Measurements from ENCODE around the gene EIF2A.
"Not testable (repeated sequence)": the region's sequence is repeated elsewhere in the genome, so short reads cannot be mapped to it uniquely, and the experiment has no call there.

EIF2A gene

GRCh38 chr3:150546226-150547044 lies at the start of gene EIF2A, which contains the start of gene SERP1:
Gene EIF2A, plus strand, starts transcription at chr3:150546787. Its CDS starts 16 bp downstream, at chr3:150546803.
Gene SERP1, minus strand, starts transcription at chr3:150546496. Its CDS starts 361 bp downstream, at chr3:150546135.
- peak; percentile 96 to 97 for DNase-seq (ENCODE audit: low read depth in 2 of 2)

DNA sequence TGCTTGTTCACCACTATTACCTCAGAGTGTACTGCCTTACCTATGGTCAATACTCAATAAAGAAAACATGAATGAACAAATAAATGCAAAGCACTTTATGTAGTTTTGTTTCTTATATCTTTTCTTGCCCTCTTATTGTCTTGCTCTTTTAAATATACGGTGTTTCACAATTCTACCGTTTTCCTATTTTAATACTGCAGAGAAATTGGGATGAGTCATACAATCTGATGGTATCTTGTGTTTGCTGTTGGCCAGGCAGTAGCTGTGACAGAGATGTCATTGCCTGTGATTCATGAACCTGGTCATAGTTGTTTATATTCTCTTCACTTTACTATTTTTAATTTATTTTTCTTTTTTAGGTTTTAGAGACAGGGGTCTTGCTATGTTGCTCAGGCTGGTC lies 48.6 kb upstream of the EIF2A start:
- DNase-seq (ENCODE audit: low read depth in 2 of 2), result no peak

- not testable (repeated sequence) for DNase-seq (ENCODE audit: low read depth in 2 of 2)
Observed at GRCh38 chr3:150500960-150501359, 45.6 kb upstream of the EIF2A start.

GRCh38 chr3:150503402-150504099 lies 43.0 kb upstream of the EIF2A start:
- DNase-seq (ENCODE audit: low read depth in 2 of 2), result no peak

DNA sequence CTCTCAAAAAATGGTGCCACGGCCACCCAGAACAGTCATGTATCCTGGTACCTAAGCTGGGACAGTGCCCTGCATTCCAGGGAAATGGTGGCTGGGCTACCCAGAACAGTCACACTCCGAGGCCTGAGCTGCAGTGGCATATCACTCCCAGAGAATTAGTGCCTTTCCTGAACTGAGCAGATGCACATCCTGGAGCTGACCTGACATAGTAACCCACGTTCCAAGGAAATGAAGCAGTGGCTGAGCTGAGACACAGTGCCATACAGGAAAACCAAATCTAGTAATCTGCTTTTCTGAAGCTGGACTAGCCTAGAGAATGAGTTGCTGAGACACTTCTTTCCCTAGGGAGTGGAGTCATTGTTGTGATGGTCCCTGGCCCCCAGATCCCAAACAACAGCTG lies 42.1 kb upstream of the EIF2A start:
- DNase-seq (ENCODE audit: low read depth in 2 of 2), result no peak

GRCh38 chr3:150508401-150508800 lies 38.2 kb upstream of the EIF2A start:
- DNase-seq (ENCODE audit: low read depth in 2 of 2), result no peak

- no peak for DNase-seq (ENCODE audit: low read depth in 2 of 2)
Observed at GRCh38 chr3:150509780-150510179, 36.8 kb upstream of the EIF2A start.

DNA sequence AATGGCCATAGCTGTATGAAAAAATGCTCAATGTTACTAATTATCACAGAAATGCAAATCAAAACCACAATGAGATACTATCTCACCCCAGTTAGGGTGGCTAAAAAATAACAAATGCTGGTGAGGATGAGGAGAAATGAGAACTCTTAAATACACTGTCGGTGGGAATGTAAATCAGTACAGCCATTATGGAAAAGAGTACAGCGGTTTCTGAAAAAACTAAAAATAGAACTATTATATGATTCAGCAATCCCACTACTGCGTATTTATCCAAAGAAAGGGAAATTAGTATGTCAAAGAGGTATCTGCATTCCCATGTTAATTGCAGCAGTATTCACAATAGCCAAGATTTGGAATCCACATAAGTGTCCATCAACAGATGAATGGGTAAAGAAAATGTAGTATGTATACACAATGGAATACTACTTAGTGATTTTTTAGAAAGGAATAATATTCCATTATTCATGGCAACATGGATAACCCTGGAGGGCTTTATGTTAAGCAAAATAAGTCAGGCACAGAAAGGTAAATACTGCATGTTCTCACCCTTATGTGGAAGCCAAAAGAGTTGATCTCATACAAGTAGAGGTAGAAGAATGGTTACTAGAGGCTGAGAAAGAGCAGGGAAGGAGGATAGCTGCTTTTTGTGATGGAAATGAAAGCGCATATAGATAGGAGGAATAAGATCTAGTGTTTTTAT lies 35.3 kb upstream of the EIF2A start:
- no peak for DNase-seq (ENCODE audit: low read depth in 2 of 2)

- no peak for DNase-seq (ENCODE audit: low read depth in 2 of 2)
Observed at GRCh38 chr3:150515210-150515609, 31.4 kb upstream of the EIF2A start.

DNA sequence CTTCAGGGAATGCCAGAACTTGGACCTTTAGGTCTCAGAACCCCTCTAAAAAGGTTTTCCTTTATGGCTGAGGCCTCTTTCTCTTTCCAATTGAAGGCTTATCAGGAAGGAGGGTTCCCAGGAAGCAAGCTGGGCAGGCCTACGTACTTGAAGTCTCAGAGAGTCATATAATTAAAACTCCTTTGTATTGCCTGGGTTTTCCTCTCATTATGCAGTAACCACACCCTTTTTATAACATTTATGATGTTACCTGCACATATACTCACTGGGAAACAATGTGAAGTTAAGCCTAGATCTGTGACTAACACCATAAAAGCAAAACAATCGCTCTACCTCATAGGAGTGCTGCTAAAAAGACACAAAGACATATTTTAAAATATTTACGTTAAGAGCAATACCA lies 27.6 kb upstream of the EIF2A start:
- no peak for DNase-seq (ENCODE audit: low read depth in 2 of 2)

- DNase-seq (ENCODE audit: low read depth in 2 of 2), result no peak
Observed at GRCh38 chr3:150520408-150520807, 26.2 kb upstream of the EIF2A start.

DNA sequence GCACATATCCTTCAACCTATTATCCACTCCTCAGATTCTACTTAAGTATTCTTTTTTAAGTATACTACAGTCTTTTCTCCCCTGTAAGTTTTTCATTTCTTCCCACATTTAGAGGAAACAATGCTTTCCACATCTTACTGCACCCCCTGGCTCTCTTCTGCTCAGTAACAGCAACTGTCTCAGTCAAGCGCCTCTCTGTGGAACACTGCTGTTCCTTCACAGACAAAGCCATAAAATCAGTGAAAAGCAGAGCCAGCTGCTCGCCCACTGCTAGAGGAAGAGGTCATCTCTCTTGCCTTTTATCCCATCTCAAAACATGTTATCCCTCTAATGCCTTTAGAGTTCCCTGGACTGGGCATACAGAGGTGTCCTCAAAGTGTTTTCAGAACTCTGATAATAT lies 25.1 kb upstream of the EIF2A start:
- DNase-seq (ENCODE audit: low read depth in 2 of 2), result no peak

DNA sequence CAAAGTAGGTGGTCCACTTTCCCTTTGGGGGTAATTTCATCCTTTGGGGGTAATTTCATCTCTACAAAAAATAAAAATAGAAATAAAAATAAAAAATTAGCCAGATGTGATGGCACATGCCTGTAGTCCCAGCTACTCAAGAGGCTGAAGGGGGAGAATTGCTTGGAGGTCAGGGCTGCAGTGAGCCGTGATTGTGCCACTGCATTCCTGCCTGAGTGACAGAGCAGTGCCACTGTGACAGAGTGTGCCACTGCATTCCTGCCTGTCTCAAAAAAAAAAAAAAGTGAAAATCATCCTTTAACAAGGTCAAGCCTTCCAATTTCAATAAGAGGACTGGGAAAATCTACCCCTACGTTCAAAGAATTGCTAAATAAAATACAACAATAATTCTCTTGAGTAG lies 23.0 kb upstream of the EIF2A start:
- no peak for DNase-seq (ENCODE audit: low read depth in 2 of 2)

- no peak for DNase-seq (ENCODE audit: low read depth in 2 of 2)
Observed at GRCh38 chr3:150527464-150528255, 18.9 kb upstream of the EIF2A start.

GRCh38 chr3:150528354-150528797 lies 18.2 kb upstream of the EIF2A start:
- no peak for DNase-seq (ENCODE audit: low read depth in 2 of 2)

- no peak for DNase-seq (ENCODE audit: low read depth in 2 of 2)
Observed at GRCh38 chr3:150531775-150532174, 14.8 kb upstream of the EIF2A start.

DNA sequence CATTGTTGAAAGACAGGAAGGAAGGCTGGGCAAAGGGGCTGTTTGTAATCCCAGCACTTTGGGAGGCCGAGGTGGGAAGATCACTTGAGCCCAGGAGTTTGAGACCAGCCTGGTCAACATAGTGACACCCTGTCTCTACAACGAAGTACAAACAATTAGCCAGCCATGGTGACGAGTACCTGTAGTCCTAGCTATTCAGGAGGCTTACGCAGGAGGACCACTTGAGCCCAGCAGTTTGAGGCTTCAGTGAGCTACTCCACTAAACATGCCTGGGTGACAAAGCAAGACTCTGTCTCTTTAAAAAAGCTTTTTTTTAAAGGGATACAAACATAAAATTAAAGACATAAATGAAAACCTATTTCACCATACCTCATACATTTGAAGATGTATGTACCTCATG lies 11.4 kb upstream of the EIF2A start:
- no peak for DNase-seq (ENCODE audit: low read depth in 2 of 2)

DNA sequence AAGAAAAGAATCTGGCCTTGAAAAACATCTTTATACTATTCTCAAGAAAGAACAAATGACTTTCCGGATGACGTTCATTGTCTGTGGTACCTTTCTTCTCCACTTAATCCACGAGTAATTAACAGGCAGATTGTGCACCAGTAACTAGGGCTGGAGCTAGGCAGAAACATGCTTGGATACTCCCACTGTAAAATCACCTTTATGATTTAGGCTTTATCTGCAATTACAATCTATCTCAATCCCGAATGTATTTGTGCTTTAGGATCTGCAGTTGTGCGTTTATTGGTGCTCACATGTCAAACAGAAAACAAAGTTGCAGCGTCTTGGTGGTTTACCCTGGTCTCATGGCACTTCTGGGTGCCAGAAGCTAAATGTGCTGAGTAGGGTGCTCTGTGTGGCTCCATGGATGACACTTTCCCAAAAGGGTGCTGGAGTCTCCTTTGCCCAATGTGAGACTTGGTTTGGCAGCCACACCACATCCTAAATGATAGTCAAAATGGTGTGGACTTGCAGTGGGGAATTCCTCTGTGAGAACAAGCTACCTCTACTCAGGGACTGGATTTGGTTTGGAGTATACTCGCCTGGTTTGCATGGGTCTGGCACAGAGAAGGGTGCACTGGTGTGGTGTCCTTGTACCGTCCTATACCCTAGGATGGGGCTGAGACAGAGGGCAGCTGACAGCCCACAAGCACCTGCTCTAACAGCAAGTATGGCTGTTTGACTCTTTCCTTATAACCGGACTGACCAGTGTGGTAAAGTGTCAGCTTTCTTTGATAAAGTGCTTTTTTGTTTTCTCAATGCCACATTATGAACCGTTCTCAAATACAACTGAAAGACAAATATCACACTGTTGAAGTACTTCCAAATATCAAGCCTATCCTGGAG lies 8.0 kb upstream of the EIF2A start:
- DNase-seq (ENCODE audit: low read depth in 2 of 2), result no peak

GRCh38 chr3:150540297-150540696 lies 6.3 kb upstream of the EIF2A start:
- DNase-seq (ENCODE audit: low read depth in 2 of 2), result no peak

GRCh38 chr3:150540991-150541390 lies 5.6 kb upstream of the EIF2A start:
- no peak for DNase-seq (ENCODE audit: low read depth in 2 of 2)

DNA sequence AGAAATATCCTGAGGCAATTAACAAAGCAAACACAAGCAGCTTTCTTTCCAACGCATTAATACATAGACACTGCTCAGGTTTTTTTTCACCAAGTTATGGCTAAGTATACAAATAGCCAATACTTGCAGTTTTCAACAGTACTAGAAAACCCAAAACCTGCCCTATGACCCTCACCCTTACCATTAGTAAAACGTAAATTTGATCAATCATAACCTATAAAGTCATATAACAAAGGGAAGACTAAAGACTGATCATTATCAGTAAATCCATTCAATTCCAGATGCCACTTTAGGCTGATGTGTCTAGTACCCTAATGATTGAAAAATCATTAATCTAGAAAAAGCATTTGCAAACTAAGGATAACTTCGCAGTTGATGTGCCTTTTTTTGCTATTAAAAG lies 3.5 kb upstream of the EIF2A start:
- DNase-seq (ENCODE audit: low read depth in 2 of 2), result no peak

Data from stimulated activated CD4-positive, alpha-beta T cell treated with anti-CD3 and anti-CD28 coated beads, Interleukin-4, amount 100 ng/mL, for 48 hours (primary cell).